Measurements from ENCODE around the gene ZNF749. TPM values are rescaled to one million over a fixed set of nuclear protein-coding genes. Genes with fewer than 3 reads are reported as not detected.
A peak's percentile ranks its signal among the peaks of the same experiment; 100 is the strongest.

The ZNF749 gene
- total RNA-seq, 1 donor from 2014 or later = 13.8 TPM

DNA sequence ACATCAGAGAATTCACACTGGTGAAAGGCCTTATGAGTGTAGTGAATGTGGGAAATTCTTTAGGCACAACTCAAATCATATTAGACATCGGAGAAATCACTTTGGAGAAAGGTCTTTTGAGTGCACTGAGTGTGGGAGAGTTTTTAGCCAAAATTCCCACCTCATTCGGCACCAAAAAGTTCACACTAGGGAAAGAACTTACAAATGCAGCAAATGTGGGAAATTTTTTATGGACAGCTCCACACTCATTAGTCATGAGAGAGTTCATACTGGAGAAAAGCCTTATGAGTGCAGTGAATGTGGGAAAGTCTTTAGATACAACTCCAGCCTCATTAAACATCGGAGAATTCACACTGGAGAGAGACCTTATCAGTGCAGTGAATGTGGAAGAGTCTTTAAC, 14.1 kb upstream of the ZNF749 start:
- H4K20me1 ChIP-seq (ENCODE audit: low read depth) = no peaks in the 10 kb centered on the region
- H3K9ac ChIP-seq = no peak overlapping the region
- no peaks in the 10 kb centered on the region for H3K27me3 Mint-ChIP-seq (ENCODE audit: insufficient read depth, low read depth)
- no peak for TF ChIP-seq CTCF (IDR thresholded peaks at IDR 0.05)
- no peak for TF ChIP-seq EZH2 (IDR thresholded peaks at IDR 0.05)
- TF ChIP-seq EZH2phosphoT487 (IDR thresholded peaks at IDR 0.05) = no peak
- H3K9me3 Mint-ChIP-seq = peaks cover 11% of the 10 kb centered on the region
- no peak overlapping the region for H3K4me3 Mint-ChIP-seq
- H3K36me3 ChIP-seq = no peaks in the 10 kb centered on the region
- H3K4me2 ChIP-seq = no peak overlapping the region
- no peak overlapping the region for H2AFZ ChIP-seq (replicated peaks)
- H3K9me3 ChIP-seq (ENCODE audit: low read depth) = no peaks in the 10 kb centered on the region
- H3K27ac Mint-ChIP-seq = no peak overlapping the region
- no peaks in the 10 kb centered on the region for H3F3A ChIP-seq (ENCODE audit: low read depth)
- no peaks in the 10 kb centered on the region for H3K27me3 ChIP-seq
- no peak overlapping the region for H3K27ac ChIP-seq
- peaks cover 6% of the 10 kb centered on the region for H3K79me2 ChIP-seq (ENCODE audit: low read depth)
- H3K36me3 Mint-ChIP-seq = peaks cover 46% of the 10 kb centered on the region
- no peaks in the 10 kb centered on the region for H3K4me1 Mint-ChIP-seq
- no peak for DNase-seq (ENCODE audit: low spot score)
- no peak overlapping the region for H3K4me3 ChIP-seq
- H3K4me1 ChIP-seq = no peaks in the 10 kb centered on the region

- Mint-ChIP-seq H3K27me3 (ENCODE audit: insufficient read depth, low read depth) (peaks cover 9% of the 10 kb centered on the region), H3K9me3 (peaks cover 52% of the 10 kb centered on the region), H3K36me3 (peaks cover 51% of the 10 kb centered on the region), H3K4me1 (peaks cover 19% of the 10 kb centered on the region), H3K27ac (peak overlapping the region; percentile 82), H3K4me3 (peak overlapping the region; percentile 100)
- no peaks in the 10 kb centered on the region for H3K36me3 ChIP-seq
- H3K4me1 ChIP-seq = peaks cover 6% of the 10 kb centered on the region
- H3K9me3 ChIP-seq (ENCODE audit: low read depth) = no peaks in the 10 kb centered on the region
- H4K20me1 ChIP-seq (ENCODE audit: low read depth) = peaks cover 4% of the 10 kb centered on the region
- peaks cover 6% of the 10 kb centered on the region for H3F3A ChIP-seq (ENCODE audit: low read depth)
- no peaks in the 10 kb centered on the region for H3K27me3 ChIP-seq
- no peak for TF ChIP-seq EZH2 (IDR thresholded peaks at IDR 0.05)
- TF ChIP-seq CTCF (IDR thresholded peaks at IDR 0.05) = no peak
- H3K4me2 ChIP-seq = peak overlapping the region; percentile 91
- H3K9ac ChIP-seq = no peak overlapping the region
- H3K4me3 ChIP-seq = peak overlapping the region; percentile 94
- H3K79me2 ChIP-seq (ENCODE audit: low read depth) = peaks cover 47% of the 10 kb centered on the region
- DNase-seq (ENCODE audit: low spot score) = peak; percentile 13
- H2AFZ ChIP-seq (replicated peaks) = peak overlapping the region; percentile 86
- H3K27ac ChIP-seq = no peak overlapping the region
Observed at GRCh38 chr19:57434386-57435061, 601 bp upstream of the ZNF749 start.

DNA sequence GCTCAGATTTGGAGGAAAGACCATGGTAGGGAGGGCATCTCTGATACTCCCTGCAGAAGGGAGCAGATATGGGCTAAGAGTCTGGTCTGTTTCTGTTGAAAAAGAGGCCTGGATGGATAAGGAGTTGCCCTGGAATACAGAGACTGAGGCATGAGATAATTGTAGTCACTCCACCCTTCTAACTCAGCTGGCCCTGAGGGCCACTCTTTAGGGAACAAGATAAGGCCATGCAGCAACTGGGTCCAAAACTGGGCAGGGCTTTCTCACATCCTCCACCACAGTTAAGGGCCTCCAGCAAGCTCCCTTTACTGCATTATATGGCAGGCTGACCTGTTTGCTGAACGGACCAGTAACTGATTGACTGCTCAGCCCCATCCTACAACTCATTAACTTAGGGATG, 1.3 kb downstream of the ZNF749 start:
- no peak overlapping the region for H2AFZ ChIP-seq (replicated peaks)
- H3K4me3 ChIP-seq = peak overlapping the region; percentile 94
- peaks cover 4% of the 10 kb centered on the region for H4K20me1 ChIP-seq (ENCODE audit: low read depth)
- peaks cover 69% of the 10 kb centered on the region for H3K9me3 Mint-ChIP-seq
- H3K4me1 ChIP-seq = peaks cover 6% of the 10 kb centered on the region
- no peak overlapping the region for H3K27ac Mint-ChIP-seq
- H3K9ac ChIP-seq = no peak overlapping the region
- H3F3A ChIP-seq (ENCODE audit: low read depth) = peaks cover 6% of the 10 kb centered on the region
- peaks cover 11% of the 10 kb centered on the region for H3K27me3 Mint-ChIP-seq (ENCODE audit: insufficient read depth, low read depth)
- peaks cover 67% of the 10 kb centered on the region for H3K36me3 Mint-ChIP-seq
- H3K9me3 ChIP-seq (ENCODE audit: low read depth) = no peaks in the 10 kb centered on the region
- H3K27ac ChIP-seq = no peak overlapping the region
- H3K4me3 Mint-ChIP-seq = peak overlapping the region; percentile 100
- H3K4me2 ChIP-seq = peak overlapping the region; percentile 91
- no peak for DNase-seq (ENCODE audit: low spot score)
- TF ChIP-seq EZH2phosphoT487 (IDR thresholded peaks at IDR 0.05) (no peak), EZH2 (IDR thresholded peaks at IDR 0.05) (no peak), CTCF (IDR thresholded peaks at IDR 0.05) (no peak)
- H3K4me1 Mint-ChIP-seq = peaks cover 19% of the 10 kb centered on the region
- no peaks in the 10 kb centered on the region for H3K36me3 ChIP-seq
- H3K79me2 ChIP-seq (ENCODE audit: low read depth) = peaks cover 59% of the 10 kb centered on the region
- H3K27me3 ChIP-seq = no peaks in the 10 kb centered on the region

Measured in neural progenitor cell (in vitro differentiated cells).